Measurements from ENCODE around the gene MARVELD2.

GRCh38 chr5:69467442-69468225, 52.7 kb downstream of the MARVELD2 start:
- TF ChIP-seq SP3 (tag by site-specific recombination; IDR thresholded peaks at IDR 0.05) = no peak
- no peak for TF ChIP-seq ZNF202 (tag by site-specific recombination; IDR thresholded peaks at IDR 0.05; ENCODE audit: borderline replicate concordance)
- no peak for TF ChIP-seq CTCF (tag by site-specific recombination; IDR thresholded peaks at IDR 0.05)
- TF ChIP-seq ZNF311 (tag by site-specific recombination; IDR thresholded peaks at IDR 0.05; ENCODE audit: borderline replicate concordance) = no peak
- TF ChIP-seq ZNF184 (tag by site-specific recombination; IDR thresholded peaks at IDR 0.05) = no peak
- no peak for TF ChIP-seq ZNF623 (tag by site-specific recombination; IDR thresholded peaks at IDR 0.05)
- no peak for TF ChIP-seq ZNF10 (tag by site-specific recombination; IDR thresholded peaks at IDR 0.05)
- TF ChIP-seq ZBTB10 (tag by site-specific recombination; IDR thresholded peaks at IDR 0.05) = no peak
- TF ChIP-seq ZNF707 (tag by site-specific recombination; IDR thresholded peaks at IDR 0.05) = no peak
- TF ChIP-seq ZNF18 (tag by site-specific recombination; IDR thresholded peaks at IDR 0.05) = no peak
- no peak for TF ChIP-seq BCL11B (tag by site-specific recombination; IDR thresholded peaks at IDR 0.05; ENCODE audit: low read depth)
- no peak for TF ChIP-seq ZNF585B (tag by site-specific recombination; IDR thresholded peaks at IDR 0.05)

Data from HEK293 (cell line).